Measurements from ENCODE around the gene DPP7.

The DPP7 gene

DNA sequence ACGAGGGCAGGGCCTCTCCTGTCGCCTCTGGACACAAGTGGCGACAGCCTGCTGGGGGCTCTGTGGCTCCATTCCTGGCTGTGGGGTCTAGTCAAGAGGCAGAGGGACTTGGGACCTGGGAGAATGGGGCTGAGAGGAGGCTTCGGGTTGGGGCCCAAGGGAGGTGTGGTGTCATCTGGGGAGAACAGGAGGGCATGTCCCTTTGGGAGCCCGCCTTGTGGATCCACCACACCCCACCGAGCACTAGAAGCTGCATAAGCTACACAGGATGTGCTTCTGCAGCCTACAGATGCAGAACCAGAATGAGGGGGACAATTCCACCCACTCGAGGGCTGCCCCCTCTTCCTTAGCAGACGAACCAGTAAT lies 31.6 kb downstream of the DPP7 start:
- ChIA-PET POLR2A (interaction anchor here (7.8 kb wide), 1 partner anchor 14 kb away, joined by 137 read pairs; the partner anchor contains the start of gene SAPCD2), CTCF (interaction anchor here (0.9 to 5.9 kb wide), 5 partner anchors 8 to 54 kb away, joined by 3 to 34 read pairs (median 6); no protein-coding TSS in a partner anchor)
- no peak overlapping the region for H3K27ac ChIP-seq (ENCODE audit: extremely low read depth, low read depth, low read length)
- H3K4me3 ChIP-seq (ENCODE audit: low read depth, low read length), result no peak overlapping the region
- H3K9me3 ChIP-seq (ENCODE audit: control insufficient read depth, insufficient read depth, low read depth, low read length), result no peaks in the 10 kb centered on the region
- TF ChIP-seq, protein P1, sequence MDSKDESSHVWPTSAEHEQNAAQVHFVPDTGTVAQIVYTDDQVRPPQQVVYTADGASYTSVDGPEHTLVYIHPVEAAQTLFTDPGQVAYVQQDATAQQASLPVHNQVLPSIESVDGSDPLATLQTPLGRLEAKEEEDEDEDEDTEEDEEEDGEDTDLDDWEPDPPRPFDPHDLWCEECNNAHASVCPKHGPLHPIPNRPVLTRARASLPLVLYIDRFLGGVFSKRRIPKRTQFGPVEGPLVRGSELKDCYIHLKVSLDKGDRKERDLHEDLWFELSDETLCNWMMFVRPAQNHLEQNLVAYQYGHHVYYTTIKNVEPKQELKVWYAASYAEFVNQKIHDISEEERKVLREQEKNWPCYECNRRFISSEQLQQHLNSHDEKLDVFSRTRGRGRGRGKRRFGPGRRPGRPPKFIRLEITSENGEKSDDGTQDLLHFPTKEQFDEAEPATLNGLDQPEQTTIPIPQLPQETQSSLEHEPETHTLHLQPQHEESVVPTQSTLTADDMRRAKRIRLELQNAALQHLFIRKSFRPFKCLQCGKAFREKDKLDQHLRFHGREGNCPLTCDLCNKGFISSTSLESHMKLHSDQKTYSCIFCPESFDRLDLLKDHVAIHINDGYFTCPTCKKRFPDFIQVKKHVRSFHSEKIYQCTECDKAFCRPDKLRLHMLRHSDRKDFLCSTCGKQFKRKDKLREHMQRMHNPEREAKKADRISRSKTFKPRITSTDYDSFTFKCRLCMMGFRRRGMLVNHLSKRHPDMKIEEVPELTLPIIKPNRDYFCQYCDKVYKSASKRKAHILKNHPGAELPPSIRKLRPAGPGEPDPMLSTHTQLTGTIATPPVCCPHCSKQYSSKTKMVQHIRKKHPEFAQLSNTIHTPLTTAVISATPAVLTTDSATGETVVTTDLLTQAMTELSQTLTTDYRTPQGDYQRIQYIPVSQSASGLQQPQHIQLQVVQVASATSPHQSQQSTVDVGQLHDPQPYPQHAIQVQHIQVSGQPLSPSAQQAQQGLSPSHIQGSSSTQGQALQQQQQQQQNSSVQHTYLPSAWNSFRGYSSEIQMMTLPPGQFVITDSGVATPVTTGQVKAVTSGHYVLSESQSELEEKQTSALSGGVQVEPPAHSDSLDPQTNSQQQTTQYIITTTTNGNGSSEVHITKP (tag by site-specific recombination; IDR thresholded peaks at IDR 0.05), result no peak
- peak; percentile 71; the same call in 1 of the 2 replicates for TF ChIP-seq ZFHX2 (tag by site-specific recombination; conservative IDR thresholded peaks at IDR 0.05)
- peaks cover 0 to 46% of the 10 kb centered on the region in 2 experiments; a peak in 1 of 3 replicates for H3K36me3 ChIP-seq (ENCODE audit: control insufficient read depth in 2 of 2, insufficient read depth in 1 of 2, low read length in 2 of 2)
- 0 out of 2 replicates have a peak, but pooled peaks cover 3% of the 10 kb centered on the region for H3K4me1 ChIP-seq (ENCODE audit: control insufficient read depth, insufficient read depth, low read length)

DNA sequence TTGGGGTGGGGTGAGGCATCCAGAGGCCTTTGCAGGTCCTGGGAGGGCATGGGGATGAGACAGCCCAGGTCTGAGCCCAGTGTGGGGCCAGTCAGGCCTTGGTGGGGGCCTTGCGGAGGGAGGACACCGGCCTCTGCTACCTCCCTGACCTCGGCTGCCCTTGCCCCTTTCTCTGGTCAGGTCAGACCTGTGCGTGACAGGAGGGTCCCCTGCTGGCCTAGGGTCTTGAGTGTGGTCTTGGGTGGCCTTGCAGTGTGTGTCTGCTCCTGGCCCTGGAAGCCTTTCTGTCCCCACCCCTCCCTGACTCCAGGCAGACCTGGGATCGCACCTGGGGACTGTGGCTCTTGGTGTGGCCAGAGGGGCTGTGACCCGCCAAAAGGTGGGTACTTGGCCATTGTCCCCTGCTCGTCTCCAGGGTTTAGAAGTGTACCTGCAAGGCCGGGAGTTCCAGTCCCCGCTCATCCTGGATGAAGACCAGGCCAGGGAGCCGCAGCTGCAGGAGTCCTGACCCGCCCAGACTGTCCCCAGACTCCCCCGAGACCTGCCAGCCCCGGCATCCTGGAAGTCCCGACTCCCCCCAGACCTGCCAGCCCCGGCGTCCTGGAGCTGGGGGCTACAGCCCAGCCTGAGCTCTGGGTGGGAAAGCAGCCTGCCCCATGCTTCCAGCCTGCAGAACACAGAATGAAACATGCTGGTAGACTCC lies 32.2 kb downstream of the DPP7 start:
- Histone ChIP-seq H3K27ac (ENCODE audit: extremely low read depth, low read depth, low read length) (no peak overlapping the region), H3K9me3 (ENCODE audit: control insufficient read depth, insufficient read depth, low read depth, low read length) (no peaks in the 10 kb centered on the region), H3K4me3 (ENCODE audit: low read depth, low read length) (no peak overlapping the region), H3K4me1 (ENCODE audit: control insufficient read depth, insufficient read depth, low read length) (no peaks in the 10 kb centered on the region; the same call in 1 of the 2 replicates), H3K36me3 (ENCODE audit: control insufficient read depth in 2 of 2, insufficient read depth in 1 of 2, low read length in 2 of 2) (peaks cover 0 to 46% of the 10 kb centered on the region in 2 experiments; a peak in 1 of 3 replicates)
- CTCF ChIA-PET, result interaction anchor here (0.6 to 5.9 kb wide), 5 partner anchors 15 to 1751 kb away, joined by 3 to 34 read pairs (median 6); no protein-coding TSS in a partner anchor
- POLR2A ChIA-PET, result interaction anchor here (1.0 to 7.8 kb wide), 2 partner anchors 13 to 30 kb away, joined by 3 to 137 read pairs; partner anchors contain the start of gene SAPCD2
- no peak for TF ChIP-seq ZNF211 (tag by site-specific recombination; IDR thresholded peaks at IDR 0.05; ENCODE audit: low read depth)
- TF ChIP-seq, protein P2, sequence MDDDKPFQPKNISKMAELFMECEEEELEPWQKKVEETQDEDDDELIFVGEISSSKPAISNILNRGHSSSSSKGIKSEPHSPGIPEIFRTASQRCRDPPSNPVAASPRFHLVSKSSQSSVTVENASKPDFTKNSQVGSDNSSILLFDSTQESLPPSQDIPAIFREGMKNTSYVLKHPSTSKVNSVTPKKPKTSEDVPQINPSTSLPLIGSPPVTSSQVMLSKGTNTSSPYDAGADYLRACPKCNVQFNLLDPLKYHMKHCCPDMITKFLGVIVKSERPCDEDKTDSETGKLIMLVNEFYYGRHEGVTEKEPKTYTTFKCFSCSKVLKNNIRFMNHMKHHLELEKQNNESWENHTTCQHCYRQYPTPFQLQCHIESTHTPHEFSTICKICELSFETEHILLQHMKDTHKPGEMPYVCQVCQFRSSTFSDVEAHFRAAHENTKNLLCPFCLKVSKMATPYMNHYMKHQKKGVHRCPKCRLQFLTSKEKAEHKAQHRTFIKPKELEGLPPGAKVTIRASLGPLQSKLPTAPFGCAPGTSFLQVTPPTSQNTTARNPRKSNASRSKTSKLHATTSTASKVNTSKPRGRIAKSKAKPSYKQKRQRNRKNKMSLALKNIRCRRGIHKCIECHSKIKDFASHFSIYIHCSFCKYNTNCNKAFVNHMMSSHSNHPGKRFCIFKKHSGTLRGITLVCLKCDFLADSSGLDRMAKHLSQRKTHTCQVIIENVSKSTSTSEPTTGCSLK (tag by site-specific recombination; IDR thresholded peaks at IDR 0.05), result no peak
- TF ChIP-seq, protein P3, sequence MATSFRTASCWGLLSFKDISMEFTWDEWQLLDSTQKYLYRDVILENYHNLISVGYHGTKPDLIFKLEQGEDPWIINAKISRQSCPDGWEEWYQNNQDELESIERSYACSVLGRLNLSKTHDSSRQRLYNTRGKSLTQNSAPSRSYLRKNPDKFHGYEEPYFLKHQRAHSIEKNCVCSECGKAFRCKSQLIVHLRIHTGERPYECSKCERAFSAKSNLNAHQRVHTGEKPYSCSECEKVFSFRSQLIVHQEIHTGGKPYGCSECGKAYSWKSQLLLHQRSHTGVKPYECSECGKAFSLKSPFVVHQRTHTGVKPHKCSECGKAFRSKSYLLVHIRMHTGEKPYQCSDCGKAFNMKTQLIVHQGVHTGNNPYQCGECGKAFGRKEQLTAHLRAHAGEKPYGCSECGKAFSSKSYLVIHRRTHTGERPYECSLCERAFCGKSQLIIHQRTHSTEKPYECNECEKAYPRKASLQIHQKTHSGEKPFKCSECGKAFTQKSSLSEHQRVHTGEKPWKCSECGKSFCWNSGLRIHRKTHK (tag by site-specific recombination; IDR thresholded peaks at IDR 0.05), result no peak
- TF ChIP-seq SP2 (tag by site-specific recombination; IDR thresholded peaks at IDR 0.05), result no peak
- TF ChIP-seq, protein P1 (tag by site-specific recombination; IDR thresholded peaks at IDR 0.05), result no peak
- TF ChIP-seq ZNF555 (tag by site-specific recombination; conservative IDR thresholded peaks at IDR 0.05), result no peak
- no peak for TF ChIP-seq ZNF157 (tag by site-specific recombination; IDR thresholded peaks at IDR 0.05)
